Upper lobe of left lung (tissue), 4 donors: ENCODE results near the gene GALK1.

Experiments
- CTCF ChIP-seq, 6 experiments: fragments of 450-650 bp in 4 of 6; fragments of 200-600 bp in 2 of 6; sonication (generic) in 2 of 6; IDR thresholded peaks; one replicate each; pipeline ENCODE4 v1.5.1; 2016 to 2019; ENCODE audit warnings: antibody characterized with exemption in 6 of 6
- EP300 ChIP-seq, 4 donors: sonication (generic); formaldehyde crosslinking; IDR thresholded peaks; one replicate each; pipeline ENCODE4 v1.5.1; 2017; ENCODE audit warnings: antibody characterized with exemption in 4 of 4, control low read depth in 2 of 4
- POLR2A ChIP-seq, 4 donors: fragments of 450-650 bp; IDR thresholded peaks; one replicate each; pipeline ENCODE4 v1.5.1; 2016 to 2017; ENCODE audit warnings: antibody characterized with exemption in 4 of 4, mild to moderate bottlenecking in 2 of 4
- POLR2AphosphoS5 ChIP-seq, 2 donors: sonication (generic); formaldehyde crosslinking; IDR thresholded peaks; one replicate each; pipeline ENCODE4 v1.5.1; 2017; ENCODE audit warnings: antibody characterized with exemption in 2 of 2

GRCh38 chr17:75727391-75727790 is 37.6 kb downstream of the GALK1 start:
- TF ChIP-seq CTCF (IDR thresholded peaks at IDR 0.05) (no peak), POLR2AphosphoS5 (IDR thresholded peaks at IDR 0.05) (no peak), POLR2A (IDR thresholded peaks at IDR 0.05) (no peak), EP300 (IDR thresholded peaks at IDR 0.05) (no peak)
